ENCODE measurements around the gene SERPINA5.

The SERPINA5 gene

DNA sequence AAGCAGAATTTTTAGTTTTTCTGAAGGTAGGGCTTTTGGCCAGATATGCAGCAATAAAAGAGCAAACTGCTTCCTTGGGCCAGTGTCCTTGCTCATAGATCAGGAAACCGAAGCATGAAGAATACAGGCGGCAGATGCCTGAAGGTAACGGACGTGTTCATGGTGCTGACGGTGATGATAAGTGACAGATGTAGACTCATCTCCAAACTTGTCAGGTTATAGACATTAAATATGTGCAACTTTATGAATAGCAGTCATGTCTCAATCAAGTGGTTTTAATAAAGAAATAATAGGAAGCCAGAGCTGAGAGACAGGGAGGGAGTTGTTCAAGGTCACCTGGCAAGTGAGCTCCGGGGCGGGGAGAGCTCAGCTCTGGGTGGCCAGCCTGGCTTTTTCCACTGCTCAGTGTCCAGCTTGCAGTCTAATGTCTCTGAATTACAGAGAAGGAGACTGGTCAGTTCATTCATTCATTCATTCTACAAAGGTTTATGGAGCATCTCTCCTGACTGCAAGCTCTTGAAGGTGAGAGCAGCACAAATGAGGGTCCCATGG lies 1.0 kb downstream of the SERPINA5 start:
- no peak overlapping the region for H3K27ac Mint-ChIP-seq
- no peaks in the 10 kb centered on the region for H3K4me1 Mint-ChIP-seq
- no peaks in the 10 kb centered on the region for H3K36me3 Mint-ChIP-seq
- no peak overlapping the region for H3K4me3 Mint-ChIP-seq
- H3K9me3 Mint-ChIP-seq, result no peaks in the 10 kb centered on the region
- H3K27me3 Mint-ChIP-seq, result peaks cover 7% of the 10 kb centered on the region

DNA sequence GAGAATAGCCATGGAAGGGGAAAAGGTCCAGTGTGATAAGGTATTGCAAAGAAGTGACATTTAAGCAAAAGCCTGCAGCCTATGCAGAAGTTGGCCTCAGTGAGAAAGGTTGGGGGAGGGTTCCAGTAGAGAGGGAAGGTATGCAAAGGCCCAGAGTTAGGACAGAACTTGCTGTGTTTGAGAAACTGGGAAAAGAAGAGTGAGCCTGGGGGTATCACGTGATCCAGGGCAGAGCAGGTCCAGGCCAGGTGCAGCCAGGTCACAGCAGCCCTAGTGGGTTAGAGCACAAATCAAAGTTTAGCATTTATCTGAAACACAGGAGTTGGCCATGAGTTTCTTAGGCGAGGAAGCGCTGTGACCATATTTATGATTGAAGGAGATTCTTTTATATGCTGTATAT lies 1.6 kb downstream of the SERPINA5 start:
- Mint-ChIP-seq H3K27me3 (peaks cover 7% of the 10 kb centered on the region), H3K4me3 (no peak overlapping the region), H3K36me3 (no peaks in the 10 kb centered on the region), H3K9me3 (no peaks in the 10 kb centered on the region), H3K4me1 (no peaks in the 10 kb centered on the region), H3K27ac (no peak overlapping the region)

DNA sequence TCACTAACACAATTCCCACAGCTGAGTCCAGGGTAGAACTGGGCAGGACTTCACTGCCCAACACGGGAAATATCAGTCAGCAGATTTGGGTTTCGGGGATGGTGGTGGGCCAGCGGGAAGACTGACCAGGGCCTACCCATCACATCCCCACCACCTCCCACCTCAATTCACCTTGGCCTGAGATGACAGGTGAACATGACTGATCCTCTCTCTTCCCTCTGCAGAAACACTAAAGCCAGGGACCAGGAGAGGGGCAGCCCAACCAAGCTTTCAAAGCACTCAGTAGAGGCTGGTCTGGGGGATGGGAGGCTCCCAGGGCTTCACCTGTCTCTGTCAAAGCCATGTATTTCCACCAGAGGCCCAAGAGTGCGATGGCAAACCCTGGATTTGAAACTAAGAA lies 2.3 kb downstream of the SERPINA5 start:
- no peaks in the 10 kb centered on the region for H3K9me3 Mint-ChIP-seq
- H3K27ac Mint-ChIP-seq, result no peak overlapping the region
- H3K4me1 Mint-ChIP-seq, result no peaks in the 10 kb centered on the region
- no peaks in the 10 kb centered on the region for H3K36me3 Mint-ChIP-seq
- H3K27me3 Mint-ChIP-seq, result peaks cover 7% of the 10 kb centered on the region
- no peak overlapping the region for H3K4me3 Mint-ChIP-seq

DNA sequence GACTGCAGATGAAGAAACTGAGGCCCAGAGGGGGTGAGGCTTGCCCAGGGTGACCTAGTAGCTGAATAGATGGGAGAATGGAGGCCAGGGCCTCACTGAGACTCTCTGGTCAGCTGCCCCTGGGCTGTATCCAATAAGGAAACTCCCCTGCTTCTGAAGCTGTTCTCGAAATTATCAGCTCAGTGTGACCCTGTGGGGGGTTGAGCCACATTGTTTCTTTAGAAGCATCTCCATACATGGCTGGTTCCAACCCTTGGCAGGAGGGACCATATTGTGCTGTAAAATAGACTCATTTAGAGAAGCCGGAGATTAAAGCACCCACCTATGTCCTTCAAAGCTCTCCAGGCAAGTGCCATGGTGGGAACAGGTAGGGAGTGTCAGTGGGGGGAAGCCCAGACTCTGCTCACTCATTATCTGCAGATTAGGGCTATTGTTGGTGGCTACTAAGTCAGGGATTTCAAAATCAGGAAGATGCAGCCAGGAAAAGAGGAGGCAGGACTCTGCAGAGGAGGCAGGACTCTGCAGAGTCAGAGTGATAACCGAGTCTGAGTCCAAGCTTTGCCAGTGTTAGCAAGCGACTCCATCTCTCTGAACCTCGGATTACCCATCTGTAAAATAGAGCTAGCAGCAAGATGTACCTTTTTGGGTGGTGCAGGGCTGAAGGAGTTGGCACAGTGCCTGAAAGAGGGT lies 3.5 kb downstream of the SERPINA5 start:
- no peaks in the 10 kb centered on the region for H3K4me1 Mint-ChIP-seq
- no peaks in the 10 kb centered on the region for H3K36me3 Mint-ChIP-seq
- no peaks in the 10 kb centered on the region for H3K9me3 Mint-ChIP-seq
- H3K27me3 Mint-ChIP-seq, result peaks cover 5% of the 10 kb centered on the region
- no peak overlapping the region for H3K27ac Mint-ChIP-seq
- no peak overlapping the region for H3K4me3 Mint-ChIP-seq

DNA sequence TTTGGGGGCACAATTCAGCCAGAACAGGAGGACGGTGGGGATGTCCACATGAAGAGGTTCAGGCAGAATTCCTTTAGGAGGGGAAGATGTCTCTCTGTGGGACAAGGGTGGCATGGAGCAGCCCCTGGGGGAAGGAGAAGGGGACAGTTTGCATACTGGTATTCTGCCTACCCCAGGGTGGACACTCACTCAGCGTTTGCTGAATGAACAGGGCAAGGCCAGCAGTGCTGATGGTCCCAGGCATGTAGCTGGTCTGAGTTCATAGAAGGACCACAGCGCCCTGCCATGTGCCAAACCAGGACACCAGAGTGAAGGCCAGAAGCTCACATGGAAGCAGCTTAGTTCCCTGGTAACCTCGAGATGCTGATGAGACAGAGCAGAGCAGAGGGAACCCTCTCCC lies 5.4 kb downstream of the SERPINA5 start:
- Mint-ChIP-seq H3K27me3 (peaks cover 2% of the 10 kb centered on the region), H3K4me3 (no peak overlapping the region), H3K27ac (no peak overlapping the region), H3K9me3 (no peaks in the 10 kb centered on the region), H3K36me3 (no peaks in the 10 kb centered on the region), H3K4me1 (no peaks in the 10 kb centered on the region)

DNA sequence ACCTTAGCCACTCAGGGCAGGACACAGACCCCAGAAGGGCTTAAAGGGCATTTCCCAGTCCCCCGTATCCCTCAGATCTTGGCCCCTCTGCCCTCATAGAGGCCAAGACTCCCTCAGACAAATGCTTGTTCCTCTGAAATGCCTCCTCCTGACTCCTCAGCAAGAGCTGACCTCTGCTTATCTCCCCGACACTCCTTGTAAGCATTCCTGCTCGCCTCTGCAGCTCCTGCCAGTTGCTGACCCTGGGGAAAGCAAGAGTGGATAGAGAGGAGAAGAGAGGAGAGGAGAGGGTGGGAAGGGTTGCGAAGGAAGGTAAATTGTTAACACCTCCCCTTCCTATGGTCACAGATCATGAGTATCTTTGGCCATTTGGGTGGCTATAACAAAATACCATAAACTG lies 7.1 kb downstream of the SERPINA5 start:
- H3K9me3 Mint-ChIP-seq, result no peaks in the 10 kb centered on the region

DNA sequence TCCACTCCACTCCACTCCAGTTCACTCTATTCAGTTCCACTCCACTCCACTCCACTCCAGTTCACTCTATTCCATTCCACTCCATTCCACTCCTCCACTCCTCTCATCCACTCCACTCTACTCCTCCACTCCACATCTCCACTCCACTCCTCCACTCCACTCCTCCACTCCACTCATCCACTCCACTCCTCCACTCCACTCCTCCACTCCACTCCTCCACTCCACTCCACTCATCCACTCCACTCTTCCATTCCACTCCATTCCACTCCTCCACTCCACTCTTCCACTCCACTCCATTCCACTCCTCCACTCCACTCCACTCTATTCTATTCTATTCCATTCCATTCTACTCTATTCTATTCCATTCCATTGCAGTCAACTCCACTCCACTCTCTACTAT lies 9.8 kb downstream of the SERPINA5 start:
- peaks cover 8% of the 10 kb centered on the region for H3K27me3 Mint-ChIP-seq

More for the DNA sequence above, 7.1 kb downstream of the SERPINA5 start:
- no peaks in the 10 kb centered on the region for H3K36me3 Mint-ChIP-seq
- H3K4me1 Mint-ChIP-seq, result no peaks in the 10 kb centered on the region
- H3K27ac Mint-ChIP-seq, result no peak overlapping the region
- peaks cover 2% of the 10 kb centered on the region for H3K27me3 Mint-ChIP-seq
- H3K4me3 Mint-ChIP-seq, result no peak overlapping the region

DNA sequence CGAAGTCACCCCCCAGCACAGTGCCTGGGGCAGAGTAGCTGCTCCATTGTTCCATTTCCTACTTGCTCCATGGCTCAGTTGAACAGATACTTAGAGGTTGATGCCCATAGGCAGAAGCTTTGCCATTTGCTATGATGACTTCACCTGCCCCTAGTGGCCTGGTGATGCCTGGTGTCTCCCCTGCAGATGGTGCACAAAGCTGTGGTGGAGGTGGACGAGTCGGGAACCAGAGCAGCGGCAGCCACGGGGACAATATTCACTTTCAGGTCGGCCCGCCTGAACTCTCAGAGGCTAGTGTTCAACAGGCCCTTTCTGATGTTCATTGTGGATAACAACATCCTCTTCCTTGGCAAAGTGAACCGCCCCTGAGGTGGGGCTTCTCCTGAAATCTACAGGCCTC lies 10.6 kb downstream of the SERPINA5 start:
- no peaks in the 10 kb centered on the region for H3K36me3 Mint-ChIP-seq
- H3K27ac Mint-ChIP-seq, result no peak overlapping the region
- no peaks in the 10 kb centered on the region for H3K4me1 Mint-ChIP-seq
- H3K9me3 Mint-ChIP-seq, result no peaks in the 10 kb centered on the region
- peaks cover 10% of the 10 kb centered on the region for H3K27me3 Mint-ChIP-seq
- no peak overlapping the region for H3K4me3 Mint-ChIP-seq

More for the DNA sequence above, 9.8 kb downstream of the SERPINA5 start:
- H3K4me3 Mint-ChIP-seq, result no peak overlapping the region
- H3K9me3 Mint-ChIP-seq, result no peaks in the 10 kb centered on the region
- H3K27ac Mint-ChIP-seq, result no peak overlapping the region
- no peaks in the 10 kb centered on the region for H3K36me3 Mint-ChIP-seq
- H3K4me1 Mint-ChIP-seq, result no peaks in the 10 kb centered on the region

DNA sequence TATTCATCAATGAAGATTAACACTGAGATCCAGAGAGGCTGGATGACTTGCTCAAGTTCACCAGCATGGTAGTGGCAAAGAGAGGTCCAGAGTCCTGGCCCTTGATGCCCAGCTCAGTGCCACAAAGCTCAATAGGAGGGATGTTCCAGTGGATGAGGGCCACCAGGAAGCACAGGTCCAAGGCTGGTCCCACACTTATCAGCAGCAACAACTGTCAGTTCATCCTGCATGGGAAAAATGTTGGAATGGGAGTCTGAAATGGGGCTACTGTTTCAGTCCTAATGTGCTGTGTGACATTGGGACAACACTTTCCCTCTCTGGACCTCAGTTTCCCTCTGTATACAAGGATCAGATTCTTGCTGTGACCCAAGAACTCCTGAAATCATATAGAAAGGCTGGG lies 11.2 kb downstream of the SERPINA5 start:
- H3K27ac Mint-ChIP-seq, result no peak overlapping the region
- no peaks in the 10 kb centered on the region for H3K9me3 Mint-ChIP-seq
- H3K4me3 Mint-ChIP-seq, result no peak overlapping the region
- H3K4me1 Mint-ChIP-seq, result no peaks in the 10 kb centered on the region
- H3K27me3 Mint-ChIP-seq, result peaks cover 7% of the 10 kb centered on the region
- no peaks in the 10 kb centered on the region for H3K36me3 Mint-ChIP-seq

DNA sequence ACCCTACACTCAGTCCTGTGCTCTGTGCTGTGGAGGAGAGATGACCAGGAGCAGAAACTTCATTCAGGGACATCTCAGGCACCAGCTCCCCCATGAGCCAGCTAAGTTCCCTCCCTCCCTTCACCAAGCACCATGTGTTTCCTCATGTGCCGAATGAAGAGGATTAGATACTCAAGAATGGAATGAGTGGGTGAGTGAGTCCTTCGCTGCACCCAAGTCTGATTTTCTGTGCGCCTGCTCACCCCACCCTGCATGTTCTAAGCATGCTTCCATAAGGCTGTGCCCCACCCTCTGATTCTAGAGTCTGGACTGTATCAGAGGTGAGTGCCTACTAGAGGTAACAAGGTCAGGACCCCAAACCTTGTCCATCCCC lies 12.1 kb downstream of the SERPINA5 start:
- Mint-ChIP-seq H3K36me3 (no peaks in the 10 kb centered on the region), H3K9me3 (no peaks in the 10 kb centered on the region), H3K27me3 (peaks cover 7% of the 10 kb centered on the region), H3K4me3 (no peak overlapping the region), H3K4me1 (no peaks in the 10 kb centered on the region), H3K27ac (no peak overlapping the region)

DNA sequence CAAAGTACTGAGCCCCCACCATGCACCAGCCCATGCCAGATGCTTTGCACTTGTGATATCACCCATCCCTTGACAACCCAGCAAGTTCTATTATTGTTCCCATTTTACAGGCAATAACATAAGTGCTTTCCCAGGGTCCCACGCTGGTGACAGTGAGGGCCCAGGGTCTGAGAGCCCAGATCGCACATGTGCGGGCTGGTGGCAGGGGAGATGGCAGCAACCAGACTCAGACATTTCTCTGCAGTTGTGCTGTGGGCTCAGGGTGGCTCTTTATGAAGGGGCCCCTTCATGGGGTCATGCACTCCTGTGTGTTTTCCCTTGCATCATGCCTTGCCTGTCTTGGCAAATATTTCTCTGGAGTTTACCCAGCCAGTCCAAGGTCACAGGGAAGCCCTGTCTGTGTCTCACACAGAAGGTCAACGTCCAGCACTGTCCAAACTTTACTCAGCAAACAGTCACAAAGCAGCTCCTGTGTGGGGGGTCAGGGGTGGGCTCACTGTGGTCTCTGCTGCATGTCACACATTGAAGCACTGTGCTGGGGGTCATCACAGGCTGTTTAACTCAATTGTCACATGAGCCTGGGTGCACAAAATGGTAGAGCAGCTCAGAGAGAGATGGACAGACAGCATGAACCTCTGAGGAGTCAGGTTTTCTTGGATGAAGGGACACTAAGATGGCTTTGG lies 12.7 kb downstream of the SERPINA5 start:
- no peak overlapping the region for H3K27ac Mint-ChIP-seq
- H3K36me3 Mint-ChIP-seq, result no peaks in the 10 kb centered on the region
- H3K9me3 Mint-ChIP-seq, result no peaks in the 10 kb centered on the region

DNA sequence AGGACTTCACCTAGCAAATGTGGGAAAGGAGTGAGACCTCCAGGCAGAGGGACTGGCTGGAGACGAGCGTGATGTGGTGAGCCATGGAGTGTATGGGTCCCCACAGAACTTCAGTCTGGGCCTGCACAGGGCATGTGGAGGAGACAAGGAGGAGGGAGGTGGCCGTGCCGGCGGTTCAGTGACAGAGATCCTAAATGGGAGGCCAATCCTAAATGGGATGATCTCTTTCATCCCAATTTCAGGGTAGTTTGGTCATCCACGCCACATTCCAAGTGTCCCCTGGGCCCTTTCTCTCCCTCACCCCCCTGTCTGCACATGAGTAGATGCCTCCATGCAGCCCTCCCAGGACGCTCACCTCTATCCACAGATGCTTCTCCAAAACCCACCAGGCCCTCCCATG lies 13.2 kb downstream of the SERPINA5 start:
- no peaks in the 10 kb centered on the region for H3K9me3 Mint-ChIP-seq
- H3K4me3 Mint-ChIP-seq, result no peak overlapping the region
- peaks cover 7% of the 10 kb centered on the region for H3K27me3 Mint-ChIP-seq
- no peaks in the 10 kb centered on the region for H3K36me3 Mint-ChIP-seq
- no peak overlapping the region for H3K27ac Mint-ChIP-seq
- H3K4me1 Mint-ChIP-seq, result no peaks in the 10 kb centered on the region

More for the DNA sequence above, 12.7 kb downstream of the SERPINA5 start:
- Mint-ChIP-seq H3K27me3 (peaks cover 7% of the 10 kb centered on the region), H3K4me3 (no peak overlapping the region), H3K4me1 (no peaks in the 10 kb centered on the region)

DNA sequence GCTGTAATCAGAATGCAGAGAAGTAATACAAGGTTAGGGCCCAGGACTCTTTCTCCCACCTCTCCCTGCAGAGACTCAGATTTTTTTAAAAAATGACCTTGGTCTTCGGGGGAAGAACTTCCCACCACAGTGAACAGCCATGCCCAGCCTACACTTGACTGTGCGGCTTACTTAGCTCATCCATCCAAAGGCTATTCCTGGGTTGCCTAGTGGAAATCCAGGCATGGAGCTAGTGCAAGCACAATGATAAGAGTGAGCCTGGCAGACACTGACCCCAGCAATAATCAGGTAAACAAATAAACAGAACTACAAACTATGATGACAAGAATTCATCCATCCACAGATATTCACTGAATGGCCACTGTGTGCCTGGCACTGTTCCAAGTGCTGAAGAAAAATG lies 14.7 kb downstream of the SERPINA5 start:
- H3K9me3 Mint-ChIP-seq, result no peaks in the 10 kb centered on the region
- H3K4me1 Mint-ChIP-seq, result no peaks in the 10 kb centered on the region
- no peak overlapping the region for H3K27ac Mint-ChIP-seq
- peaks cover 7% of the 10 kb centered on the region for H3K27me3 Mint-ChIP-seq
- H3K36me3 Mint-ChIP-seq, result no peaks in the 10 kb centered on the region
- H3K4me3 Mint-ChIP-seq, result no peak overlapping the region

DNA sequence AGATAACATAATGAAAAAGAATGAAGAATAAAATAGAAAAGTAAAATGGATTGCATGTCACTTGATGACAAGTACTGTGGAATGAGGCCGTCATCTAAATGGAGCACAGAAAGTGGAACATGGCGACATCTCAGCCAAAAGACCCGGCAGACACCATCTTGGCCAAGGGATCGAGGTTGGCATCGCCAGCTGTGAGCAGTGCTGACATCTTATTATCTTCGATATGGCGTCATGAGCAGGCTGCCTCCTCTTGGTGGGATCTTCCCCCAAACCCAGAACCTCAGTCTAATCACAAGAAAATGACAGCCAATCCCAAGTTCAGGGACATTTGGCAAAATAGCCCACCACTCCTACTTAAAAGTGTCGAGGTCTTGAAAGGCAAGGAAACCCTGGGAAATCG lies 15.1 kb downstream of the SERPINA5 start:
- H3K27ac Mint-ChIP-seq, result no peak overlapping the region
- H3K4me3 Mint-ChIP-seq, result no peak overlapping the region
- no peaks in the 10 kb centered on the region for H3K36me3 Mint-ChIP-seq
- H3K4me1 Mint-ChIP-seq, result no peaks in the 10 kb centered on the region
- peaks cover 7% of the 10 kb centered on the region for H3K27me3 Mint-ChIP-seq
- H3K9me3 Mint-ChIP-seq, result no peaks in the 10 kb centered on the region

DNA sequence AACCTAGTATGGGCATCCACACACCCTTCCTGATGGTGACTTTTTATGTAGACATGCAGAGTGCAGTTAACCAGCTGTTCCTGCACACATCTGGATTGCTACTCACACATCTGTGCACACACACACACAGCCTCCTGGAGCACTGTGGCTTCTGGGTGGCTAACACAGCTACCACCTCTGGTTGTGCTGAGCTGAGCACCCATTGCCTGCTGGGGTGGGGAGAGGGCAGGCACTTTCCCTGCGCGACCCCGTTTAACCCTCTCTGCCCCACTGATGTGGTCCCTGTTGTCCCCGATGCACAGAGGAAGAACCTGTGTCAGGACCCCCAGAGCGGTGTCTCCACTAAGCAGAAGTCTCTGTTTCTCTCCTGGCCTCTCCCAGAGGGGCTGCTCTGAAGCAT lies 16.6 kb downstream of the SERPINA5 start:
- Mint-ChIP-seq H3K9me3 (no peaks in the 10 kb centered on the region), H3K36me3 (no peaks in the 10 kb centered on the region), H3K27me3 (peaks cover 7% of the 10 kb centered on the region), H3K4me1 (no peaks in the 10 kb centered on the region), H3K4me3 (no peak overlapping the region), H3K27ac (no peak overlapping the region)

DNA sequence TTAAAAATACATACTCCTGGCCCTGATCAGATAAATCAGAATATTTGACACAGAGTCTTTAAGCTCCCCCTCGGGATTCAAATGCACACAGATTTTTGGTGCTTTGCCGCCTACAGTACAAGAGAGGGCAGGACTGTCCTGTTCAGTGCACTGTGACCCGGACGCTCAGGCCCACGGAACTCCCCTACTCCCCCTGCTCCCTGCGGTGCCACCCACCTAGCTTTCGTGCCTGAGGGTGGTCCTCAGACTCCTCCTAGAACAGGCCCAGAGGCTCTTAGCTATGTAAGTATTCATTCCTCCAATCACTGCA lies 17.2 kb downstream of the SERPINA5 start:
- Mint-ChIP-seq H3K36me3 (no peaks in the 10 kb centered on the region), H3K4me3 (no peak overlapping the region), H3K9me3 (no peaks in the 10 kb centered on the region), H3K27me3 (peaks cover 7% of the 10 kb centered on the region), H3K4me1 (no peaks in the 10 kb centered on the region), H3K27ac (no peak overlapping the region)

Data from activated naive CD4-positive, alpha-beta T cell treated with anti-CD3 and anti-CD28 coated beads, Interleukin-2, amount 50 U/mL, for 24 hours (primary cell).